Activated naive CD4-positive, alpha-beta T cell treated with anti-CD3 and anti-CD28 coated beads, Interleukin-2, amount 10 ng/mL, durations not matched to agents 7 days and 5 days (primary cell): ENCODE data around the gene HP1BP3.
"Not testable (repeated sequence)": the region's sequence is repeated elsewhere in the genome, so short reads cannot be mapped to it uniquely, and the experiment has no call there.

Source experiments
- CTCF ChIA-PET: fragments of 350-600 bp; sonication (Branson Sonifier 250); formaldehyde crosslinking; loops from one replicate; lab custom pipeline; 2021; ENCODE audit warnings: antibody characterized with exemption; lab: Charles Lee
- DNase-seq: peaks from one replicate; pipeline ENCODE4 v3.0.0-alpha.2; 2020
- H3K27ac Mint-ChIP-seq: one replicate; pipeline ENCODE4 v1.8.0; 2021; ENCODE audit warnings: mild to moderate bottlenecking, moderate library complexity, mixed read lengths
- H3K27me3 Mint-ChIP-seq: one replicate; pipeline ENCODE4 v1.8.0; 2021; ENCODE audit warnings: mild to moderate bottlenecking, mixed read lengths
- H3K36me3 Mint-ChIP-seq: one replicate; pipeline ENCODE4 v1.8.0; 2021; ENCODE audit warnings: mixed read lengths
- H3K4me1 Mint-ChIP-seq: one replicate; pipeline ENCODE4 v1.8.0; 2021; ENCODE audit warnings: mixed read lengths
- H3K4me3 Mint-ChIP-seq: one replicate; pipeline ENCODE4 v1.8.0; 2021; ENCODE audit warnings: mild to moderate bottlenecking, moderate library complexity, mixed read lengths
- H3K9me3 Mint-ChIP-seq: one replicate; pipeline ENCODE4 v1.8.0; 2021; ENCODE audit warnings: mixed read lengths

HP1BP3 gene

DNA sequence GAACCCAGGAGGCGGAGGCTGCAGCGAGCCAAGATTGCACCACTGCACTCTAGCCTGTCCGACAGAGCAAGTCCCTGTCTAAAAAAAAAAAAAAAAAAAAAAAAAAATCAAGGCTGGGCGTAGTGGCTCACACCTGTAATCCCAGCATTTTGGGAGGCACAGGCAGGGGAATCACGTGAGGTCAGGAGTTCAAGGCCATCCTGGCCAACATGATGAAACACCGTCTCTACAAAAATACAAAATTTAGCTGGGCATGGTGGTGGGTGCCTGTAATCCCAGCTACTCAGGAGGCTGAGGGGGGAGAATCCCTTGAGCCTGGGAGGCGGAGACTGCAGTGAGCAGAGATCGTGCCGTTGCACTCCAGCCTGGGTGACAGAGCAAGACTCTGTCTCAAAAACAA, 2.5 kb upstream of the HP1BP3 start:
- H3K9me3 Mint-ChIP-seq, DNase-seq, H3K36me3 Mint-ChIP-seq, H3K4me3 Mint-ChIP-seq, H3K27ac Mint-ChIP-seq: not testable (repeated sequence)
- H3K27me3 Mint-ChIP-seq, result peaks cover 10% of the 10 kb centered on the region
- CTCF ChIA-PET, result interaction anchor here (0.7 kb wide), 1 partner anchor 397 kb away, joined by 3 read pairs; no protein-coding TSS in a partner anchor
- H3K4me1 Mint-ChIP-seq, result peaks cover 17% of the 10 kb centered on the region

DNA sequence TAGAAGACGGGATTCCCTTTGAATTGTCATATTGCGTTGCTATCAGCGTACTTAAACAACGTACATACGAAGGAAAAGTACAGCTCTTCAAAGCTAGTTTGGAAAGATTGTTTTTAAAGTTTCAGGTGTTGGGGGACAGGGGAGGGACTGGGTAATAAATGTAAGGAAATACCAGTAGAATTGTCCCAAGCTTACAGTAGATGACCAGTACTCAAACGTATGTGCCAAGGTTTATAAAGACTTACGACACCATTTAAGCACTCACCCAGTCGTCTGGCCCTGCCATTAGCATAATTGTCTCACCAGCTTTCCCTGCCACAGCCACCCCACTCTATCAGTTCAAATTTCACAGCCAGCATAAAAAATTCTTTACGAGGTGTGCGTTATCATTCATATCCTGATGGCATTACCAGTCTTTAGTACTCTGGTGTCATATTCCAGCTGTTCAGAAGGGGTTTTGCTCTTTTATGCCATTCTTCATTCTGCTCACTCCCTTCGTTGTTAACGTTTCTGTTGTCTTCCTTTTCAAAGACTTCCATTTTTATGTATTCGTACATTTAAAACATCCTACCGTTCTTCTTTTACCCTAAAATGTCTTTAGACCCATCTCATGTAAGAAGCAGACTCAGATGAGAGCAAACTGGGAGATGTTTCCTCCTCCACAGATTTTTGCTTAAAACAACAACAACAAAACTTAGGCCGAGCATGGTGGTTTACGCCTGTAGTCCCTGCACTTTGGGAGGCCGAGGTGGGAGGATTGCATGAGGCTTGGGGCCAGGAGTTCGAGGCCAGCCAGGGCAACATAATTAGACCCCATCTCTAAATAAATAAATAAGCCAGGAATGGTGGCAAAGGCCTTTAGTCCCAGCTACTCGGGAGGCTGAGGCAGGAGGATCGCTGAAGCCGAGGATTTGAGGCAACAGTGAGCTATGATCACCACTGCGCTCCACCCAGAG, 1.0 kb upstream of the HP1BP3 start:
- peaks cover 10% of the 10 kb centered on the region for H3K27me3 Mint-ChIP-seq
- CTCF ChIA-PET, result interaction anchor here (1.0 to 1.7 kb wide), 2 partner anchors 23 to 407 kb away, joined by 3 to 6 read pairs; no protein-coding TSS in a partner anchor
- peak overlapping the region; percentile 96 for H3K27ac Mint-ChIP-seq

DNA sequence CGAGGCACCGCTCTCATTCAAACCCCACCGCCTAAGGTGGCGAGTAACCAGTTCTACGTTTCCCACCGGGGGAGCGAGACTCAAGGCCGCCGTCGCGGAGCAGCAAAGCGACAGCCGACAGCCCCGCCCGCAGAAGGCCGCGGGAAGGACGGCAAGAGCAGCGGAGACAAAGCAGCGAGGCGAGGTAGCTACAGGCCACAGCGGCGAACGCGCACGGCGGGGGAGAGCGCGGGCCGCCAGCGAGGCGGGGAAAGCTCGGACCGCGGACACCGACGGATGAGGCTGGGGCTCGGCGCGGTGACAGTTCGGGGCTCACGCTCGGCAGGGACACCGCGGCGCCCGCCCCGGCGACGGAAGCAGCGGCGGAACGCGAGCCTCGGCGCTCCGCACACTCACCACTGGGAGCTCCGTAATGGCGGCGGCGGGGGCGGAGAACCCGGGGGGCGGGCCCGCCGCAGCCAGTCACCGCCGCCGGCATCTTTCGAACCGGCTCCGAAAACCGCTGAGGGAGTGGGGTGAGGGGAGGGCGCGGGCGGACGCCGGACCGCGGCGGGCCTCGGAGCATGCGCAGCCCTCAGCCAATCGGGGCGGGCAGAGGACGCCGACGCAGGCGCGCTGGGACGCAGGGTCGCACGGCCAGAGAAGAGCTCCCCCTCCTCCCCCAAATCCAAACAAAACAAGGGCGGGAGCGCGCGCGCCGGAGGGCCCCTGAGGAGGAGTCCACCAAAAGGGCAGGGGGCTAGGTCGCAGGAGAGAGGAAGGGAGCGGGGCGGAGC, 666 bp downstream of the HP1BP3 start:
- H3K27ac Mint-ChIP-seq, result peak overlapping the region; percentile 98
- DNase-seq, result peak; percentile 96
- H3K4me3 Mint-ChIP-seq, result peak overlapping the region; percentile 92
- peaks cover 5% of the 10 kb centered on the region for H3K27me3 Mint-ChIP-seq
- peaks cover 26% of the 10 kb centered on the region for H3K4me1 Mint-ChIP-seq
- no peaks in the 10 kb centered on the region for H3K9me3 Mint-ChIP-seq
- peaks cover 5% of the 10 kb centered on the region for H3K36me3 Mint-ChIP-seq
- CTCF ChIA-PET, result interaction anchor here (0.7 to 1.7 kb wide), 3 partner anchors 22 to 408 kb away, joined by 3 to 6 read pairs (median 3); no protein-coding TSS in a partner anchor

More for the DNA sequence above, 1.0 kb upstream of the HP1BP3 start:
- no peaks in the 10 kb centered on the region for H3K9me3 Mint-ChIP-seq
- H3K36me3 Mint-ChIP-seq, result peaks cover 5% of the 10 kb centered on the region
- H3K4me3 Mint-ChIP-seq, result peak overlapping the region; percentile 87
- DNase-seq, result no peak
- peaks cover 26% of the 10 kb centered on the region for H3K4me1 Mint-ChIP-seq

- peaks cover 30% of the 10 kb centered on the region for H3K4me1 Mint-ChIP-seq
- peak overlapping the region; percentile 92 for H3K4me3 Mint-ChIP-seq
- DNase-seq, result no peak
- H3K9me3 Mint-ChIP-seq, result no peaks in the 10 kb centered on the region
- H3K36me3 Mint-ChIP-seq, result peaks cover 9% of the 10 kb centered on the region
- CTCF ChIA-PET, result interaction anchor here (1.3 kb wide), 1 partner anchor 21 kb away, joined by 3 read pairs; no protein-coding TSS in a partner anchor
- peaks cover 3% of the 10 kb centered on the region for H3K27me3 Mint-ChIP-seq
- peak overlapping the region; percentile 98 for H3K27ac Mint-ChIP-seq
Observed at GRCh38 chr1:20785907-20786252, 1.2 kb downstream of the HP1BP3 start.

- peaks cover 3% of the 10 kb centered on the region for H3K4me1 Mint-ChIP-seq
- H3K27ac Mint-ChIP-seq, result no peak overlapping the region
- H3K4me3 Mint-ChIP-seq, result no peak overlapping the region
- H3K27me3 Mint-ChIP-seq, result no peaks in the 10 kb centered on the region
- CTCF ChIA-PET, result no interaction called here
- no peak for DNase-seq
- H3K9me3 Mint-ChIP-seq, result no peaks in the 10 kb centered on the region
- H3K36me3 Mint-ChIP-seq, result peaks cover 58% of the 10 kb centered on the region
Observed at GRCh38 chr1:20775700-20776099, 11.4 kb downstream of the HP1BP3 start.

GRCh38 chr1:20771780-20772179, 15.3 kb downstream of the HP1BP3 start:
- Mint-ChIP-seq H3K27ac (no peak overlapping the region), H3K36me3 (peaks cover 62% of the 10 kb centered on the region)

GRCh38 chr1:20770314-20771087, 16.6 kb downstream of the HP1BP3 start:
- no peaks in the 10 kb centered on the region for H3K27me3 Mint-ChIP-seq
- H3K9me3 Mint-ChIP-seq, result no peaks in the 10 kb centered on the region
- no peaks in the 10 kb centered on the region for H3K4me1 Mint-ChIP-seq
- H3K27ac Mint-ChIP-seq, result no peak overlapping the region
- CTCF ChIA-PET, result no interaction called here
- H3K4me3 Mint-ChIP-seq, result no peak overlapping the region
- H3K36me3 Mint-ChIP-seq, result peaks cover 64% of the 10 kb centered on the region
- no peak for DNase-seq

More at GRCh38 chr1:20771780-20772179, 15.3 kb downstream of the HP1BP3 start:
- CTCF ChIA-PET, result no interaction called here
- Mint-ChIP-seq H3K9me3 (no peaks in the 10 kb centered on the region), H3K27me3 (no peaks in the 10 kb centered on the region), H3K4me3 (no peak overlapping the region), H3K4me1 (no peaks in the 10 kb centered on the region)
- DNase-seq, result no peak

DNA sequence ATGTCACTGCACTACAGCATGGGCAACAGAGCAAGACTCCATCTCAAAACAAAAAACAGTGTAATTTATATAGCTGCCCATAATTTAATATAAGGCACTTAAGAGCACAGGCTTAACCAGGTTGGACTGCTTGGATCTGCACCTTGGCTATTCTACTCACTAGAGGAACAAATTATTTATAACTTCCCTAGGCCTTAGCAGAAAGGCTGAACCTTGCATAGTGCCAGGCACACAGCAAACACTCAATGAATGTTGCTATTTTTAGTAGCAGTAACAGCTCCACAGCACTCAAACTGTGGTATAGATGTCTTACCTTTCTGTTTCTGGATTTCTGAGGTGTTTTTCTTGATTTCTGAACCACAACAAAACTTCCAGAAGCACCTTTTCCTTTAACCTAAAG, 19.8 kb downstream of the HP1BP3 start:
- CTCF ChIA-PET, result interaction anchor here (1.6 kb wide), 1 partner anchor 70 kb away, joined by 3 read pairs; no protein-coding TSS in a partner anchor
- no peaks in the 10 kb centered on the region for H3K4me1 Mint-ChIP-seq
- H3K27me3 Mint-ChIP-seq, result no peaks in the 10 kb centered on the region
- no peak for DNase-seq
- H3K36me3 Mint-ChIP-seq, result peaks cover 60% of the 10 kb centered on the region
- no peak overlapping the region for H3K27ac Mint-ChIP-seq
- H3K9me3 Mint-ChIP-seq, result no peaks in the 10 kb centered on the region
- no peak overlapping the region for H3K4me3 Mint-ChIP-seq

DNA sequence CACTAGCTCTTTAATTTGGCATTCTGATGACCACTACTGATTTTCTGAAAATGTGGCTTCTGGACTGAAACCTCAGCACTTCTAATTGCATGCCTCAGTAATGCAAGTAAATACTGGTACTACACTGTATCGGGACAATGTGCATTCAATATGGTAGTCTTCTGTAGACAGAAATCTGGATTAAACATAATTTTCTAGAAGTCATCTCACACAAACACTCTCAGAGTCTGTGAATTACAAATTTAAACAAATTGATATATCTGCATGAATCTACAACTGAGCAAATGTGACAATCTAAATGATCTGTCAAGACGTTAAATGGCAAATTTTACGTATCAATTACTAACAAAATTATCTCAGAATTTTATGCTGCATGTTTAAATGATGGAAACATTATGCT, 23.7 kb downstream of the HP1BP3 start:
- no peaks in the 10 kb centered on the region for H3K27me3 Mint-ChIP-seq
- no peak for DNase-seq
- CTCF ChIA-PET, result no interaction called here
- no peaks in the 10 kb centered on the region for H3K4me1 Mint-ChIP-seq
- no peaks in the 10 kb centered on the region for H3K9me3 Mint-ChIP-seq
- no peak overlapping the region for H3K4me3 Mint-ChIP-seq
- H3K36me3 Mint-ChIP-seq, result peaks cover 61% of the 10 kb centered on the region
- H3K27ac Mint-ChIP-seq, result no peak overlapping the region

DNA sequence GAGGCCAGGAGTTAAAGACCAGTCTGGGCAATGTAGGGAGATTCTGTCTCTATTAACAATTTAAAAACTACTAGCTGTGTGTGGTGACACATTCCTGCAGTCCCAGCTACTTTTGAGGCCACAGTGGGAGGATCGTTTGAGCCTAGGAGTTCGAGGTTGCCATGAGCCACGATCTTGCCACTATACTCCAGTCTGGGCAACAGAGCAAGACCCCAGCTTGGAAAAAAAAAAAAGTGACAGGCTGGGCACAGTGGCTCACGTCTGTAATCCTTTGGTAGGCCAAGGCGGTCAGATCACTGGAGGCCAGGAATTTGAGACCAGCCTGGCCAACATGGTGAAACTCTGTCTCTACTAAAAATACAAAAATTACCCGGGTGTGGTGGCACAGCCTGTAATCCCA, 26.8 kb downstream of the HP1BP3 start:
- no peaks in the 10 kb centered on the region for H3K4me1 Mint-ChIP-seq
- peaks cover 62% of the 10 kb centered on the region for H3K36me3 Mint-ChIP-seq
- DNase-seq, result no peak
- no peaks in the 10 kb centered on the region for H3K9me3 Mint-ChIP-seq
- H3K27ac Mint-ChIP-seq, result no peak overlapping the region
- no peaks in the 10 kb centered on the region for H3K27me3 Mint-ChIP-seq
- CTCF ChIA-PET, result no interaction called here
- no peak overlapping the region for H3K4me3 Mint-ChIP-seq

DNA sequence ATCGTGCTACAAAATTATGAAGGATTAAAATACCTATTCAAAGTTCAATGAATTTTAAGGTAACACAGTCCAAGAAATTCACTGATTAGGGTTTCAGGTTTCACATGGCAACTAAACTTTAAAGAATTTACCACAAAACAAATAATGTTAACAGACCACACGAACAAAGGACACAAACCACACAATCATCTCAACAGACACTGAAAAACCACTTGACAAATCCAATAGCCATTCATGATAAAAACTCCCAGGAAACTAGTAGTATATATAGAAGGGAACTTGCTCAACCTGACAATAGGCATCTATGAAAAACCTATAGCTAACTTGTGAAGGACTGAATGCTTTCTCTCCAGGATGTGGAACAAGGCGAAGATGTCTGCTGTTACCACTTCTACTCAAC, 33.5 kb downstream of the HP1BP3 start:
- peaks cover 48% of the 10 kb centered on the region for H3K36me3 Mint-ChIP-seq
- DNase-seq, result no peak
- H3K4me1 Mint-ChIP-seq, result no peaks in the 10 kb centered on the region
- H3K27ac Mint-ChIP-seq, result no peak overlapping the region
- no peaks in the 10 kb centered on the region for H3K9me3 Mint-ChIP-seq
- H3K4me3 Mint-ChIP-seq, result no peak overlapping the region
- CTCF ChIA-PET, result no interaction called here
- no peaks in the 10 kb centered on the region for H3K27me3 Mint-ChIP-seq

DNA sequence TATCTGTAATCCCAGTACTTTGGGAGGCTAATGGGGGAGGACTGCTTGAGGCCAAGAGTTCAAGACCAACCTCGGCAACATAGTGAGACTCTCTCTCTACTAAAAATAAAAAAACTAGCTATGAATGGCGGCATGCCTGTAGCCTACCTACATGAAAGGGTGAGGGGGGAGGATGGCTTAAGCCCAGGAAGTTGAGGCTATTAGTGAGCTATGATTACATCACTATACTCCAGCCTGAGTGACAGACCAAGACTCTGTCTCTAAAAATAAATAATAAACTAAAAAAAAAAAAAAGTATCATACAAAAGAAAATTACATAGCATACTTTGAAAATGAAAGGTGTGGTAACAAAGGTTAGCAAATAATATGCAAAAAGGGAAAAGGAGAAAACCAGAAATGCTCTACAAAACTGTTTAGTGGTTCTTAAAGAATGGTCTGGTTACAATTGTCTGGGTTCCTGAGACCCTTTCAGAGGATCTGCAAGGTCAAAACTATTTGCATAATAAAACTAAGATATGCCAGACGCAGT, 35.6 kb downstream of the HP1BP3 start:
- H3K4me3 Mint-ChIP-seq, result no peak overlapping the region
- no peaks in the 10 kb centered on the region for H3K9me3 Mint-ChIP-seq
- no peak overlapping the region for H3K27ac Mint-ChIP-seq
- CTCF ChIA-PET, result no interaction called here
- peaks cover 54% of the 10 kb centered on the region for H3K36me3 Mint-ChIP-seq
- no peaks in the 10 kb centered on the region for H3K27me3 Mint-ChIP-seq
- no peaks in the 10 kb centered on the region for H3K4me1 Mint-ChIP-seq
- DNase-seq, result no peak

DNA sequence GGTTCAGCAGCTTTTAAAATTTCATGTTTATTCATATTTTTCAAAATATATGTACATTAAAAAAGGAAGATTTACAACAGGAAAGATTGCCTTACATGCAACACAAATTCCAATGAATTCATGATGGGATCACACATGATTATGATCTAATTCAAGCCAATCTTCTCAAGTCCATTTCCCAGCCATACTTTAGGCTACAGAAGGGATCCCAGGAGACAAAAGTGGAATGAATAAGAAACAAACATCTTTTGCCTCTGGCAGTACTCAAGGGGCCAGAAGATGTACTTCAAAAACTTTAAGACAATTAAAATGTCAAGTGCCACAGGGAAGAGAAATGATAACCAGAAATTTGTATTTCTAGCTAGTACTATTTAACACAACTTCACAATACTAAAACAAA, 44.4 kb downstream of the HP1BP3 start:
- CTCF ChIA-PET, result interaction anchor here (1.4 kb wide), 1 partner anchor 46 kb away, joined by 3 read pairs; no protein-coding TSS in a partner anchor
- Mint-ChIP-seq H3K9me3 (no peaks in the 10 kb centered on the region), H3K27me3 (no peaks in the 10 kb centered on the region), H3K4me1 (no peaks in the 10 kb centered on the region), H3K36me3 (peaks cover 66% of the 10 kb centered on the region), H3K4me3 (no peak overlapping the region), H3K27ac (no peak overlapping the region)
- DNase-seq, result no peak
